Left renal pelvis (tissue), 4 donors: ENCODE results near the gene DENND1A. TPM values are rescaled to one million over a fixed set of nuclear protein-coding genes. Genes with fewer than 3 reads are reported as not detected.
A peak's percentile ranks its signal among the peaks of the same experiment; 100 is the strongest.
"Not testable (repeated sequence)": the region's sequence is repeated elsewhere in the genome, so short reads cannot be mapped to it uniquely, and the experiment has no call there.

Experiments used
- DNase-seq, 4 donors: peaks; one replicate each; pipeline ENCODE4 v3.0.0-alpha.2; 2013; ENCODE audit warnings: low read depth in 4 of 4, low spot score in 3 of 4
- polyA plus RNA-seq, 4 donors: library from polyadenylated mRNA; unstranded; fragments of 120-200 nt; gene quantifications; one replicate each; pipeline ENCODE4 v1.2.1, GENCODE V29; 2013; ENCODE audit not compliant: insufficient read length in 4 of 4

The DENND1A gene
- polyA plus RNA-seq, 4 donors: 16.2 to 25.2 (median 21.7) TPM

GRCh38 chr9:123952641-123953495, 22.9 kb upstream of the DENND1A start:
- DNase-seq: no peak

- no peak for DNase-seq
Observed at GRCh38 chr9:123948286-123948685, 18.4 kb upstream of the DENND1A start.

GRCh38 chr9:123947326-123947725, 17.4 kb upstream of the DENND1A start:
- DNase-seq: no peak

- no peak for DNase-seq
Observed at GRCh38 chr9:123946101-123946821, 16.3 kb upstream of the DENND1A start.

- no peak for DNase-seq
Observed at GRCh38 chr9:123945532-123945931, 15.6 kb upstream of the DENND1A start.

- not testable (repeated sequence) for DNase-seq
Observed at GRCh38 chr9:123944464-123944863, 14.5 kb upstream of the DENND1A start.

GRCh38 chr9:123943671-123944070, 13.7 kb upstream of the DENND1A start:
- DNase-seq: no peak

GRCh38 chr9:123942542-123942941, 12.6 kb upstream of the DENND1A start:
- no peak for DNase-seq

GRCh38 chr9:123941524-123942070, 11.7 kb upstream of the DENND1A start:
- peak in 1 of 4 donors; percentile 19 for DNase-seq

- no peak for DNase-seq
Observed at GRCh38 chr9:123940721-123941523, 11.0 kb upstream of the DENND1A start.

GRCh38 chr9:123938401-123938800, 8.5 kb upstream of the DENND1A start:
- no peak for DNase-seq

GRCh38 chr9:123936575-123936974, 6.6 kb upstream of the DENND1A start:
- DNase-seq: not testable (repeated sequence)

GRCh38 chr9:123933440-123934212, 3.7 kb upstream of the DENND1A start:
- DNase-seq: no peak

- no peak for DNase-seq
Observed at GRCh38 chr9:123929177-123929869, 603 bp downstream of the DENND1A start.

- DNase-seq: no peak
Observed at GRCh38 chr9:123928533-123929176, 1.3 kb downstream of the DENND1A start.

GRCh38 chr9:123927625-123928532, 2.0 kb downstream of the DENND1A start:
- DNase-seq: no peak

GRCh38 chr9:123926941-123927340, 3.0 kb downstream of the DENND1A start:
- no peak for DNase-seq

- no peak for DNase-seq
Observed at GRCh38 chr9:123925819-123926218, 4.1 kb downstream of the DENND1A start.
